Measurements from ENCODE around the gene TRIM14.
A peak's percentile ranks its signal among the peaks of the same experiment; 100 is the strongest.

The TRIM14 gene

GRCh38 chr9:98037357-98037756, 81.7 kb downstream of the TRIM14 start:
- TF ChIP-seq PATZ1 (CRISPR knock-in tag; IDR thresholded peaks at IDR 0.05; ENCODE audit: borderline replicate concordance) (no peak), SNAI2 (CRISPR knock-in tag; IDR thresholded peaks at IDR 0.05) (no peak), ZNF565 (CRISPR knock-in tag; conservative IDR thresholded peaks at IDR 0.05; ENCODE audit: low read depth) (no peak), PPARA (CRISPR knock-in tag; IDR thresholded peaks at IDR 0.05; ENCODE audit: borderline replicate concordance) (no peak), ZC3H10 (CRISPR knock-in tag; IDR thresholded peaks at IDR 0.05) (no peak), TCF4 (CRISPR knock-in tag; IDR thresholded peaks at IDR 0.05; ENCODE audit: borderline replicate concordance) (no peak), OSR1 (CRISPR knock-in tag; IDR thresholded peaks at IDR 0.05) (no peak), CSDC2 (CRISPR knock-in tag; IDR thresholded peaks at IDR 0.05) (no peak), ZNF8 (CRISPR knock-in tag; IDR thresholded peaks at IDR 0.05) (no peak), ZFP30 (CRISPR knock-in tag; IDR thresholded peaks at IDR 0.05) (no peak), GLIS3 (CRISPR knock-in tag; IDR thresholded peaks at IDR 0.05) (no peak), RARB (CRISPR knock-in tag; IDR thresholded peaks at IDR 0.05) (no peak), CREB5 (CRISPR knock-in tag; IDR thresholded peaks at IDR 0.05; ENCODE audit: low read depth) (no peak), TSHZ2 (CRISPR knock-in tag; IDR thresholded peaks at IDR 0.05) (no peak), BACH2 (CRISPR knock-in tag; IDR thresholded peaks at IDR 0.05; ENCODE audit: borderline replicate concordance) (no peak), TOX (CRISPR knock-in tag; IDR thresholded peaks at IDR 0.05; ENCODE audit: borderline replicate concordance) (no peak), CSRNP3 (CRISPR knock-in tag; IDR thresholded peaks at IDR 0.05) (no peak)
- ATAC-seq: no peak

- peak; percentile 96 for ATAC-seq
- TF ChIP-seq ZNF8 (CRISPR knock-in tag; IDR thresholded peaks at IDR 0.05) (no peak), TSHZ2 (CRISPR knock-in tag; IDR thresholded peaks at IDR 0.05) (no peak), ZNF70 (CRISPR knock-in tag; IDR thresholded peaks at IDR 0.05) (no peak), TOX (CRISPR knock-in tag; IDR thresholded peaks at IDR 0.05; ENCODE audit: borderline replicate concordance) (no peak), POU6F1 (CRISPR knock-in tag; IDR thresholded peaks at IDR 0.05; ENCODE audit: borderline replicate concordance, low read depth) (no peak), ZC3H10 (CRISPR knock-in tag; IDR thresholded peaks at IDR 0.05) (no peak), CREB5 (CRISPR knock-in tag; IDR thresholded peaks at IDR 0.05; ENCODE audit: low read depth) (no peak), RARB (CRISPR knock-in tag; IDR thresholded peaks at IDR 0.05) (no peak), ZFP3 (CRISPR knock-in tag; IDR thresholded peaks at IDR 0.05) (no peak), PATZ1 (CRISPR knock-in tag; IDR thresholded peaks at IDR 0.05; ENCODE audit: borderline replicate concordance) (no peak), ISL1 (CRISPR knock-in tag; IDR thresholded peaks at IDR 0.05) (no peak), ZNF565 (CRISPR knock-in tag; conservative IDR thresholded peaks at IDR 0.05; ENCODE audit: low read depth) (no peak), OSR1 (CRISPR knock-in tag; IDR thresholded peaks at IDR 0.05) (no peak), TCF4 (CRISPR knock-in tag; IDR thresholded peaks at IDR 0.05; ENCODE audit: borderline replicate concordance) (no peak), GLIS3 (CRISPR knock-in tag; IDR thresholded peaks at IDR 0.05) (no peak), ESRRG (CRISPR knock-in tag; IDR thresholded peaks at IDR 0.05) (no peak), ZFP30 (CRISPR knock-in tag; IDR thresholded peaks at IDR 0.05) (no peak)
Observed at GRCh38 chr9:98034593-98035546, 84.2 kb downstream of the TRIM14 start.
